ENCODE results near the gene WWTR1.

WWTR1 gene

DNA sequence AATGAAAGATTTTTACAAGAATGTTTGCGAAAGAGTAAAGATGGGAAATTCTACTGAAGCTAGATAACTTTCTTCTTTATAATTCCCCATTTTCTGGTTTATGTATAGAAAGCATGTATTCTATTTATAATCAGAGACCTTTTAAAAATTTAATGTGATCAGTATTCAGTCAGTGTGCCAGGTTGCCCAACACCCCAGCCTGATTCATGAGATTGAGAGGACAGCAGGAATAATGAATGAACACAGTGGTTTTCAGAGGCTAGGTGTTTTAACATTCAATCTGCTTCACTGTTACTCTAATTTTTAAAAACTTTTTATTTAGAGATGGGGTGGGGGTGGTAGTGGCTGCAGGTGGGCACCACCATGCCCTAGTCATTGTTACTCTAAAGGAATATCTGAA is 4.7 kb downstream of the WWTR1 start:
- no peaks in the 10 kb centered on the region for H3K9me3 ChIP-seq
- H3K27me3 ChIP-seq, result peaks cover 10% of the 10 kb centered on the region
- TF ChIP-seq, protein P1, sequence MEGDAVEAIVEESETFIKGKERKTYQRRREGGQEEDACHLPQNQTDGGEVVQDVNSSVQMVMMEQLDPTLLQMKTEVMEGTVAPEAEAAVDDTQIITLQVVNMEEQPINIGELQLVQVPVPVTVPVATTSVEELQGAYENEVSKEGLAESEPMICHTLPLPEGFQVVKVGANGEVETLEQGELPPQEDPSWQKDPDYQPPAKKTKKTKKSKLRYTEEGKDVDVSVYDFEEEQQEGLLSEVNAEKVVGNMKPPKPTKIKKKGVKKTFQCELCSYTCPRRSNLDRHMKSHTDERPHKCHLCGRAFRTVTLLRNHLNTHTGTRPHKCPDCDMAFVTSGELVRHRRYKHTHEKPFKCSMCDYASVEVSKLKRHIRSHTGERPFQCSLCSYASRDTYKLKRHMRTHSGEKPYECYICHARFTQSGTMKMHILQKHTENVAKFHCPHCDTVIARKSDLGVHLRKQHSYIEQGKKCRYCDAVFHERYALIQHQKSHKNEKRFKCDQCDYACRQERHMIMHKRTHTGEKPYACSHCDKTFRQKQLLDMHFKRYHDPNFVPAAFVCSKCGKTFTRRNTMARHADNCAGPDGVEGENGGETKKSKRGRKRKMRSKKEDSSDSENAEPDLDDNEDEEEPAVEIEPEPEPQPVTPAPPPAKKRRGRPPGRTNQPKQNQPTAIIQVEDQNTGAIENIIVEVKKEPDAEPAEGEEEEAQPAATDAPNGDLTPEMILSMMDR (IDR thresholded peaks at IDR 0.05; ENCODE audit: low read depth, low read length), result no peak
- H3K4me1 ChIP-seq, result no peaks in the 10 kb centered on the region
- H3K4me3 ChIP-seq (ENCODE audit: low read depth, low read length), result no peak overlapping the region
- no peak for DNase-seq
- no peaks in the 10 kb centered on the region for H3K36me3 ChIP-seq

DNA sequence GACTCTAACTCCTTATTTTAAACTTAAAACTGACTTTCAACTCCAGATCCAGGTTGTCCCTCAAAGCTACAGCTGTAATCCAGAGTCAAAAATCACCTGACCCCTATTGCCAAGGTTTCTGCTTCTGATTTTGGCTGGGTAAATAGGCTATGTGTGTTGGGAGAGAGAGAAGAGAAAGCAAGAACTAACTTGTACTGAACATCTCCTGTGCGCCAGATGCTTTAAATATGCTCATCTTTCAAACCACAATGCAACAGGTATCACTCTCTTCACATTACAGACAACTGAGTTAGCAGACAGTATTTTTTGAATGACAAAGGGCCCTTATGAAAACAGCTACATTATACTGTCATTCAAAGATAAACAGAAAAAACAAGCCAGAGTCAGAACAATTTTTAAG is 7.0 kb downstream of the WWTR1 start:
- DNase-seq, result no peak
- H3K4me3 ChIP-seq (ENCODE audit: low read depth, low read length), result no peak overlapping the region
- no peaks in the 10 kb centered on the region for H3K36me3 ChIP-seq
- H3K4me1 ChIP-seq, result no peaks in the 10 kb centered on the region
- no peaks in the 10 kb centered on the region for H3K27me3 ChIP-seq
- TF ChIP-seq, protein P1 (IDR thresholded peaks at IDR 0.05; ENCODE audit: low read depth, low read length), result no peak
- no peaks in the 10 kb centered on the region for H3K9me3 ChIP-seq

- H3K36me3 ChIP-seq, result no peaks in the 10 kb centered on the region
- no peaks in the 10 kb centered on the region for H3K9me3 ChIP-seq
- H3K4me3 ChIP-seq (ENCODE audit: low read depth, low read length), result no peak overlapping the region
- DNase-seq, result no peak
- no peaks in the 10 kb centered on the region for H3K4me1 ChIP-seq
- TF ChIP-seq, protein P1 (IDR thresholded peaks at IDR 0.05; ENCODE audit: low read depth, low read length), result no peak
- no peaks in the 10 kb centered on the region for H3K27me3 ChIP-seq
Observed at GRCh38 chr3:149648525-149648924, 9.3 kb downstream of the WWTR1 start.

DNA sequence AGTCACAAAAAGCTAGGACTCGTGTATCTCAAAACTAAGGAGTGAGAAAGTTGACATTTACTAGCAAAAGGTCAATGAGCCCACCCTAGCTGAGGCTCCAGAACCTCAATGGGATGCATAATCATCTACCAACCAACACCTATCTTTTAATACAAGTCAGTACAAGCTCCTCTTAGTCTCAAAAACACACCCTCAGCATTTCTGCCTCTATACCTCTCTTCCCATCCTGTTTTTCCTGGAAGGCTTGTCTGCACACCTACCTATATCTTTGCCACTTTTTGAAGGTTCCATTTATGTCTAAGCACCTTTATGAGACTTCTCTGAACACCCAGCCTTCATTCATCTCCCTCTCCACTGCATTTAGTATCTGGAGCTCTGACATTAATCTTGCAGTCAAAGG is 10.0 kb downstream of the WWTR1 start:
- Histone ChIP-seq H3K27me3 (no peaks in the 10 kb centered on the region), H3K36me3 (no peaks in the 10 kb centered on the region), H3K9me3 (no peaks in the 10 kb centered on the region), H3K4me1 (no peaks in the 10 kb centered on the region), H3K4me3 (ENCODE audit: low read depth, low read length) (no peak overlapping the region)
- TF ChIP-seq, protein P1 (IDR thresholded peaks at IDR 0.05; ENCODE audit: low read depth, low read length), result no peak
- DNase-seq, result no peak

DNA sequence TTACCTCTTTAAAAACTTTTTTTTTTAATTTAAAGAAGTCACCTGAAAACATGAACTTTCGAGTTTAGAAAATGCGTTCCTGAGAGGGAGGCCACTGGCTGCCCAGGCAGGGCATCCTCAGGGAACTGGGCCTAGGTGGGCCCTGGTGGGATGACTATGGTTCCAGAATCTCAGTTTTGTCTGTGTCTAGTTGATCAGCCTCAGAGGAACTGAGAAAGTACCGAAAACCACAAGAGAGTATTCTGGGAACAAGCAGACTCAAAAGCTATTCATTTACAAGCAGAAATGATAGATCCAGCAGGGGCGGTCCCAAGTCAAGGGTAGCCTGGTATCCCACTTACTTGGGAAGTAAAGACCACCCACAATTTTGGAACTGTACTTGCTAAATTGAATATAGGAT is 10.5 kb downstream of the WWTR1 start:
- Histone ChIP-seq H3K4me3 (ENCODE audit: low read depth, low read length) (no peak overlapping the region), H3K27me3 (no peaks in the 10 kb centered on the region), H3K4me1 (no peaks in the 10 kb centered on the region), H3K36me3 (no peaks in the 10 kb centered on the region), H3K9me3 (no peaks in the 10 kb centered on the region)
- TF ChIP-seq, protein P1 (IDR thresholded peaks at IDR 0.05; ENCODE audit: low read depth, low read length), result no peak
- no peak for DNase-seq

- Histone ChIP-seq H3K4me1 (no peaks in the 10 kb centered on the region), H3K9me3 (no peaks in the 10 kb centered on the region), H3K27me3 (no peaks in the 10 kb centered on the region), H3K4me3 (ENCODE audit: low read depth, low read length) (no peak overlapping the region), H3K36me3 (no peaks in the 10 kb centered on the region)
- TF ChIP-seq, protein P1 (IDR thresholded peaks at IDR 0.05; ENCODE audit: low read depth, low read length), result no peak
- DNase-seq, result no peak
Observed at GRCh38 chr3:149646181-149646766, 11.6 kb downstream of the WWTR1 start.
